ENCODE results near the gene VEGFD.

The VEGFD gene

DNA sequence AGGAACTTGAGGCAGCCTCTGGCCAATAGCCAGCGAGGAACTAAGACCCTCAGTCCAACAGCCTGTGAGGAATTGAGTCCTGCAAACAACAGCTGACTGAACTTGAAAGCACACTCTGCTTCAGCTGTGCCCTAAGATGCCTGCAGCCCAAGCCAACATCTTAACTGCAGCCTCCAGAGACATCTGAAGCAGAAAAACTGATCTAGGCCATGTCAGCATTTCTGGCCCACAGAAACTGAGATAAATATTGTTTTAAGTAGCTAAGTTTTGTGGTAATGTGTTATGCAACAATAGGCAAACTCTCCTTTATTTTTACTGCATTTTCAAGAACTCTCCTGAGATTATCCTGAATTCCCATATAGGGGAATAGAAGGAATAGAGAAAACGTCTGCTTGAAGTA lies 24.5 kb downstream of the VEGFD start:
- no peak for DNase-seq (ENCODE audit: low read depth in 2 of 3, low spot score in 2 of 3)

DNA sequence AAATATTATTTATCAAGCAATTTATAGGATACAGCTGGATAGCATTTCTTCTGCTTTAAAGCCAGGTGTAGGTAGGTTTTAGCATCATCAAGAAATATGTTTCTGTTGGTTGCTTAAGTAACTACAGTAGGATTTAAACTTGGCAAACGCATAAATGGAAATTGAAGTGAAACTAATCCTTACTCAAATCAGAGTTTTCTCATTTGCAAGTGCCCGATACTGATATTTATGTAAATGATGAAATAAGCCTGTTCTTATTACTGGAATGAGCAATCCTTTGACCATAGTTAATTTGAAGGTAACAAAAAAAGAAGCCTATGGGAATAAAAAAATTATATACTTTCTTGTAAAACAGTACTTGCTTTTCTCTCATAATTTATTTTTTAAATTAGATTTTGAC lies 25.7 kb downstream of the VEGFD start:
- no peak for DNase-seq (ENCODE audit: low read depth in 2 of 3, low spot score in 2 of 3)

GRCh38 chrX:15356444-15356843 lies 27.8 kb downstream of the VEGFD start:
- DNase-seq (ENCODE audit: low read depth in 2 of 3, low spot score in 2 of 3): no peak

GRCh38 chrX:15350329-15350996 lies 33.8 kb downstream of the VEGFD start:
- DNase-seq (ENCODE audit: low read depth in 2 of 3, low spot score in 2 of 3): no peak

- no peak for DNase-seq (ENCODE audit: low read depth in 2 of 3, low spot score in 2 of 3)
These were observed 35.2 kb downstream of the VEGFD start for GRCh38 chrX:15349046-15349445.

- no peak for DNase-seq (ENCODE audit: low read depth in 2 of 3, low spot score in 2 of 3)
These were observed 38.2 kb downstream of the VEGFD start for GRCh38 chrX:15345976-15346375.

DNA sequence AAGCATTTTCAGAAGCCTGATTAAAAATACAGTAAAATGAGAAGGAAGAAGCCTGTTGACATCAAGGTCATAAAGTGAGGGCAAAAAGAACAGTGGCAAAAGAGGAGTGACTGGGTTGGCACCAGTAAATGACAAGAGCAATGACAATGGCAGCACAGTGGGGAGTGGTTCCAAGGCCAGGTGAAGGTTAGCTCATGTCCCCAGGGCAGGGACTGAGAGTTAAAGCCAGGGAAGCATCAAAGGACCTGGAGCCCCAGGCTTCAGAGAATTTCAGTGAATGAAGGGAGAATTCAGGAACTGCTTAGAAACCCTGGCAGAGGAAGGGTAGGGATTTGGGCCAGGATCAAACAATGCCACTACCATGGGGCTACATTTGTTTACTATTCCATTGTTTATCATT lies 40.1 kb downstream of the VEGFD start:
- no peak for DNase-seq (ENCODE audit: low read depth in 2 of 3, low spot score in 2 of 3)

GRCh38 chrX:15343075-15343476 lies 41.1 kb downstream of the VEGFD start:
- no peak for DNase-seq (ENCODE audit: low read depth in 2 of 3, low spot score in 2 of 3)

DNA sequence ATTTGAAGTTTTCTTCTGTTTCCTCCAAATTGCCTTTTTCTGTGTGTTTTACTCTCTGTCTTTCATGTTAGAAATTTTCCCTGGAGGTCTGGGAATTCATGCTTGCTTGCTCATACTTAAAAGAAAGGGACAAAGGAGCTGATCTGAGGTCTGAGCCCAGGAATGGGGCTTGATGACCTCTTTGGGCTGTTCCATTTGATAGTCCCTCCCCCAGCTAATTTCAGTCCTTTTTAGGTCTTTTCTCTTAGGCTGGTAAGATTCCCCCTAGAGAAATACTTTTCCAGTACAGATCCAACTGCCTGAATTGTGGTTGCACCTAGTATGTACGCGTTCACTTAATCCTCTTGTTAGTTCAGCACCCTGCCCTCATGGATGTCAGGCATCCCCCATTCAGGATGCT lies 43.3 kb downstream of the VEGFD start:
- DNase-seq (ENCODE audit: low read depth in 2 of 3, low spot score in 2 of 3): no peak

GRCh38 chrX:15336023-15336413 lies 48.2 kb downstream of the VEGFD start:
- no peak for DNase-seq (ENCODE audit: low read depth in 2 of 3, low spot score in 2 of 3)

DNA sequence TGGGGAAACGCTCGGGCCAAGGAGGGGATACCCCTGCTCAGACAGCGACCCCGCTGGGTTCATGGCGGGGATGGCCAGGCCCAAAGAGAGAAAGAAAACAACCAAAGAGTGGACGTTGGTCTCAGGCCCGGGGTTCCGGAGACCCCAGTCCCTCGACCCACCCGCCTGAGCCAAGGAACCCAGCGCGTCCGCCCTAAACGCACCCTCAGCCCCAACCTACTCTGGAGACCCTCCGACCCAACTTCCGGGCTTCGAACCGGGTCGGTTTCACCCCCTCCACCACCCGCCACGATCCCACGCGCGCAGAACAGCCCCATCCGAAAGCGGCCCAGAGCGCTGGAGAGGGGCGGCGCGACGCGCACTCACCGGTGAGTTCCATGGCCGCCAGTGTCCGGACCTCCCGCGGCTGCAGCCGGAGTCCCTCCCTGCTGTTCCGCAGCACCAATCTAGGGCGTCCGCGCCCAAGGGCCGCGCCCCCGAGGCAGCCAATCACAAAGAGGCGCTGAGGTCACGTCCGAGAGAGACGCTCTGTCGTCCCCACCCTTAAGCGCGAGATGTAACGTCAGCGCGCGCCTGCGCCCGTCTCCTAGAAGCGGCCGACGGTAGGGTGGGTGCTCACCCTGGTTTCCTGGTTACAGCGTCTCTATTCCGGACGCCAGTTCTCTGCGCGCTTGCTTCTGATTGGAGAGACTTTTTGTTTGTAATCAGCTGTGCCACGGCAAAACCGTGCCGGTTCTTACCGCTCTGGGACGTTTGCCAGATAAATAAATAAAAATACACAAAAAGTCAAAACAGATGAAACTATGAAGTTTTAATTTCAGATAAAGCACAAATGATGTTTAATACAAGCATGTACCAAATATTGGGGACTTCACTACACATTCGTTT lies 48.8 kb downstream of the VEGFD start, which contains the start of gene PIGA:
Gene PIGA, minus strand, starts transcription at position 389 of the 888 bp plus-strand sequence. CDS start 3,593 bp downstream, outside the sequence.
- peak; percentile 51 to 66 (median 64) for DNase-seq (ENCODE audit: low read depth in 2 of 3, low spot score in 2 of 3)

- DNase-seq (ENCODE audit: low read depth in 2 of 3, low spot score in 2 of 3): no peak
These were observed 49.7 kb downstream of the VEGFD start for GRCh38 chrX:15334561-15334960.

DNA sequence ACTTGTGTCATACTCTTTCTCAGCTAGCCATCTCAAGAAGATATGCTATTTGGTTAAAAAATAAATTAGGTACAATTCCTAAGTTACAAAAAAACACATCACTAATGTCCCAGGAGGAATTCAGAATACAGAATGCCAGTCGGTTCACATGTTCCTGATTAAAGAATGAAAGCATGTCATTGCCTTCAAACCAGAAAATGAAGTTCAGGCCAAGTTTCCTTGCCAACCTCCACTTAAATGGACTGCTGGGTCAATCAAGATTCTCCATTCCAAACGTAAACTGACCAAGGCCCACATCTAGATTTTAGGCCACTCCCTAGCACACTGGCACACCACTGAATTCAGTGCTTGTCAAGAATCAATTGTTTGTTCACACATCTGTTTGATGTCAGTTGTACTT lies 55.4 kb downstream of the VEGFD start:
- no peak for DNase-seq (ENCODE audit: low read depth in 2 of 3, low spot score in 2 of 3)

- no peak for DNase-seq (ENCODE audit: low read depth in 2 of 3, low spot score in 2 of 3)
These were observed 56.1 kb downstream of the VEGFD start for GRCh38 chrX:15328131-15328530.

DNA sequence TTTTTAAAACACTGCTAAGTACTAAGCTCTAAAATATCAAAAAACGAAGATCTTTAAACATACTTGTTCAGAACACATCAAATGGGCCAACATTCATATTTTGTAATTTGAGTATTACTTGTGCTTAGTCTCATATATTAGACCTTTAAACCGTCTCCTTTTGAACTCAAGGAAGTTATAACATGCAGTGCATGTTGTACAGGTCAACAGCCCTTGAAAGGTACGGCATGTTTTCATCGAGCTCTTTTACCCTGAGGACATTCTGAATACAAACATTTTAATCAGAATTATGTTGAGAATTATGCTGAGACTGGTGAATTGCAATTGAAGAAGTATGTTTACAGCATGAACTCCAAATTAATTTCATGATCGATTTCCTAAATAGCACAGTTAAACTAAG lies 61.7 kb downstream of the VEGFD start:
- DNase-seq (ENCODE audit: low read depth in 2 of 3, low spot score in 2 of 3): no peak

DNA sequence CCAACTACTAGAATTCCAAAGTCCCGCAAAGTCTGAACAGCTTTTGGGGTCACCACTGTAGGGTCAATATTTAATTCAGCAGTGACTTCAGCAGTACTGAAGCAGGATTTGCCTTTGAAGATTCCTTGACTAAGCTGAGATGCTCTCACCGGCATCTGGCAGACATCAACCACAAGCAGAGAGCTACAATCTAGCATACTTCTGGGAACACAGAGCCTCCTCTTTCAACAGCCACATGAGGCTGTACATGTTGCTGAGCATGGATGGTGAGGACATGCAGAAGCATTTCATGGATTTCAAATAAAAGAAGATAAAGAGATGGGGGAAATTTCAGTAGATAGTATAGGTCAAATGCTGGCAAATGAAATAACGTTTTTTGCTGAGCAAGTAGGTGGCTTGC lies 62.1 kb downstream of the VEGFD start:
- DNase-seq (ENCODE audit: low read depth in 2 of 3, low spot score in 2 of 3): no peak

GRCh38 chrX:15321447-15321846 lies 62.8 kb downstream of the VEGFD start:
- no peak for DNase-seq (ENCODE audit: low read depth in 2 of 3, low spot score in 2 of 3)

- DNase-seq (ENCODE audit: low read depth in 2 of 3, low spot score in 2 of 3): no peak
These were observed 63.9 kb downstream of the VEGFD start for GRCh38 chrX:15320297-15320696.

DNA sequence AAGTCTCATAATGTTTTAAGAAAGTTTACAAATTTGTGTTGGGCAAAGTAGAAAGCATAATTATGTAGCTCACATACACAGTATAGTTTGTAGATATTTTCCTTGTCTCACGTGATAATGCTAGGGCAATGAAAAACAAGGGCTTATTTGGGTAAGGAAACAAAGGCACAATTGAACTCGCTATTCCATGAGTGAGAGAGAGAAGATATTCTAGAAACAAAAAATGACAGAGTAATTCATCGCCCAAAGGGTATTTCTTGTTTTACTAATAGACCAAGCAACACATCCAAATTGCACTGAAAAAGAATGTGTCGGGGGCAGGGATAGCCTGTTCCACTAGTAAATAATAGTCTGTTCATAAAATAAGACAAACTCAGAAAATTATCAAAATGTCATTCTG lies 65.1 kb downstream of the VEGFD start:
- no peak for DNase-seq (ENCODE audit: low read depth in 2 of 3, low spot score in 2 of 3)

DNA sequence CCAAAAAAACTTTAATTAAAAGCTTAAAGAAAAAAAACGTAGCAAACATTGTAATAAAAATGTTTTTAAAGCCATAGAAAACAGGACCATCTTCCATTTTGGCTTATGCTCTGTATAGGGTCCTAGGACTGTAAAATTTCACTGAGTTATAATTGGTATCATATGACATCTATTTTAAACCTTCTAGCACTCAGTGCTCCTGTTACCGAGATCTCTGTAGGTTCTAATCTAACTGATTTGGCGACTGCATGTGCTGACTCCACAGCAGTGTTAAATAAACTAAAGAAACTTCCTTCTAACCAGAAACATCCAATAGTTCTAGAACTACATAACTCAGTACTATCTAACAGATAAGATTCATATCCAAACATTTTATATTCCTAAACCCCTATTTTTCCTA lies 68.7 kb downstream of the VEGFD start, which contains the start of gene ASB11:
Gene ASB11, minus strand, starts transcription at position 132 of the 400 bp plus-strand sequence. Its CDS starts 35 bp downstream, at position 97.
- DNase-seq (ENCODE audit: low read depth in 2 of 3, low spot score in 2 of 3): no peak

GRCh38 chrX:15314472-15314871 lies 69.7 kb downstream of the VEGFD start:
- DNase-seq (ENCODE audit: low read depth in 2 of 3, low spot score in 2 of 3): no peak

- DNase-seq (ENCODE audit: low read depth in 2 of 3, low spot score in 2 of 3): no peak
These were observed 73.1 kb downstream of the VEGFD start for GRCh38 chrX:15311119-15311518.
